IMR-90 (cell line): ENCODE data around the gene NDUFA3. TPM values are rescaled to one million over a fixed set of nuclear protein-coding genes. Genes with fewer than 3 reads are reported as not detected.

Experiments
- ATAC-seq: fragments of 200-7000 bp; cut with Tn5 transposase; 2 replicates; pipeline ENCODE4 v1.9.1; 2020; ENCODE audit warnings: low read depth, mild to moderate bottlenecking, moderate library complexity
- BruUV-seq: library from RNA; stranded (reverse); fragments of 400-500 nt; replicated peaks from 2 replicates; lab custom pipeline; 2021; lab: Mats Ljungman, UMichigan
- CTCF ChIA-PET: fragments of 300-600 bp; formaldehyde crosslinking; extraction: SDS; loops from one replicate; lab custom pipeline; 2021; ENCODE audit warnings: antibody characterized with exemption; lab: Yijun Ruan, JAX
- POLR2A ChIA-PET: fragments of 300-600 bp; sonication (Branson Sonifier 250); formaldehyde crosslinking; loops from one replicate; lab custom pipeline; 2022; ENCODE audit warnings: antibody characterized with exemption; ENCODE audit not compliant: unreplicated experiment; lab: Charles Lee
- DNase-seq: peaks from one replicate; pipeline ENCODE4 v3.0.0; 2013
- H2AFZ ChIP-seq: replicated peaks from 2 replicates; pipeline ENCODE3; 2013; ENCODE audit warnings: low read length, mild to moderate bottlenecking; ENCODE audit not compliant: poor library complexity
- H2AK5ac ChIP-seq: 2 replicates; pipeline ENCODE4 v1.6.1; 2013; ENCODE audit warnings: low read depth, low read length, inconsistent platforms
- H2AK9ac ChIP-seq: replicated peaks from 2 replicates; pipeline ENCODE3; 2013; ENCODE audit warnings: mild to moderate bottlenecking, low read depth, low read length, moderate library complexity; ENCODE audit not compliant: poor library complexity
- H2BK120ac ChIP-seq: 2 replicates; pipeline ENCODE4 v1.6.1; 2013; ENCODE audit warnings: low read depth, low read length, inconsistent platforms
- H2BK15ac ChIP-seq: 3 replicates; pipeline ENCODE4 v1.6.1; 2013; ENCODE audit warnings: low read depth, low read length, inconsistent platforms
- H2BK20ac ChIP-seq: 2 replicates; pipeline ENCODE4 v1.6.1; 2013; ENCODE audit warnings: low read depth, mild to moderate bottlenecking, inconsistent platforms, low read length, moderate library complexity
- H2BK5ac ChIP-seq: 2 replicates; pipeline ENCODE4 v1.6.1; 2013; ENCODE audit warnings: mild to moderate bottlenecking, low read depth, low read length, inconsistent platforms; ENCODE audit not compliant: poor library complexity, severe bottlenecking
- H3K14ac ChIP-seq: replicated peaks from 2 replicates; pipeline ENCODE4 v1.6.1; 2013; ENCODE audit warnings: low read depth, low read length, inconsistent platforms
- H3K18ac ChIP-seq: 2 replicates; pipeline ENCODE4 v1.6.1; 2013; ENCODE audit warnings: low read depth, low read length, control low read depth
- H3K23ac ChIP-seq: 2 replicates; pipeline ENCODE4 v1.6.1; 2013; ENCODE audit warnings: low read depth, low read length, inconsistent platforms
- H3K27ac ChIP-seq: 2 replicates; pipeline ENCODE4 v1.5.1; 2013; ENCODE audit warnings: mild to moderate bottlenecking, control low read depth, low read length; ENCODE audit not compliant: insufficient read depth
- H3K27me3 ChIP-seq: 2 replicates; pipeline ENCODE4 v1.6.1; 2013; ENCODE audit warnings: low read length; ENCODE audit not compliant: control insufficient read depth, insufficient read depth
- H3K36me3 ChIP-seq: 2 replicates; pipeline ENCODE4 v1.6.1; 2013; ENCODE audit warnings: low read length, mixed read lengths; ENCODE audit not compliant: control insufficient read depth, insufficient read depth
- H3K4ac ChIP-seq: 2 replicates; pipeline ENCODE4 v1.6.1; 2013; ENCODE audit warnings: low read depth, low read length, inconsistent platforms
- H3K4me1 ChIP-seq: 2 replicates; pipeline ENCODE4 v1.6.1; 2013; ENCODE audit warnings: low read length, mixed read lengths; ENCODE audit not compliant: control insufficient read depth, insufficient read depth
- H3K4me2 ChIP-seq: 2 replicates; pipeline ENCODE4 v1.6.1; 2013; ENCODE audit warnings: low read depth, mild to moderate bottlenecking, control low read depth, low read length, moderate library complexity
- H3K4me3 ChIP-seq: 2 replicates; pipeline ENCODE4 v1.5.1; 2013; ENCODE audit warnings: low read depth, mild to moderate bottlenecking, control low read depth, low read length, moderate library complexity; ENCODE audit not compliant: insufficient read depth
- H3K56ac ChIP-seq: 2 replicates; pipeline ENCODE4 v1.6.1; 2013; ENCODE audit warnings: low read length, inconsistent platforms; ENCODE audit not compliant: insufficient read depth; ENCODE audit errors: extremely low read depth
- H3K79me1 ChIP-seq, 2 experiments: 2 replicates each; pipeline ENCODE4 v1.6.1; 2013; ENCODE audit warnings: low read length in 2 of 2, inconsistent platforms in 1 of 2, low read depth in 1 of 2
- H3K9ac ChIP-seq: 2 replicates; pipeline ENCODE4 v1.6.1; 2013; ENCODE audit warnings: low read depth, low read length, control low read depth
- H3K9me1 ChIP-seq: 2 replicates; pipeline ENCODE4 v1.6.1; 2013; ENCODE audit warnings: low read length, inconsistent platforms; ENCODE audit not compliant: insufficient read depth
- H3K9me3 ChIP-seq: 2 replicates; pipeline ENCODE4 v1.6.1; 2013; ENCODE audit warnings: low read length; ENCODE audit not compliant: control insufficient read depth, insufficient read depth
- H4K20me1 ChIP-seq: 2 replicates; pipeline ENCODE4 v1.6.1; 2013; ENCODE audit warnings: low read length, inconsistent platforms; ENCODE audit not compliant: insufficient read depth
- H4K5ac ChIP-seq: 2 replicates; pipeline ENCODE4 v1.6.1; 2013; ENCODE audit warnings: mild to moderate bottlenecking, low read depth, low read length, control low read depth
- H4K8ac ChIP-seq, 2 experiments: 2 replicates each; pipeline ENCODE4 v1.6.1; 2013; ENCODE audit warnings: low read depth in 2 of 2, low read length in 2 of 2, control low read depth in 1 of 2, inconsistent platforms in 1 of 2
- H4K91ac ChIP-seq: 2 replicates; pipeline ENCODE4 v1.6.1; 2013; ENCODE audit warnings: low read depth, low read length, inconsistent platforms; ENCODE audit not compliant: insufficient read depth
- MAFK ChIP-seq: IDR thresholded peaks from 2 replicates; pipeline ENCODE4 v1.6.1; 2012; ENCODE audit warnings: low read depth, low read length, improper control_type of control experiment
- POLR2A ChIP-seq: IDR thresholded peaks from 2 replicates; pipeline ENCODE4 v1.6.1; 2012; ENCODE audit warnings: mild to moderate bottlenecking, low read depth, low read length
- WGBS, 2 experiments: methylation state at CpG; one replicate each; pipeline versions ENCODE4 v1.1.5 to v1.1.7; 2013; ENCODE audit warnings: missing lambda C conversion rate in 2 of 2; ENCODE audit not compliant: insufficient read length in 1 of 2; ENCODE audit errors: extremely low coverage in 2 of 2; 5-methylcytosine and 5-hydroxymethylcytosine counted together
- dilution Hi-C: fragments of 300-500 bp; cut with HindIII; formaldehyde crosslinking; loops from one replicate; pipeline ENCODE4 v1.14.3; 2018; ENCODE audit warnings: low sequenced_read_pairs; ENCODE audit not compliant: unreplicated experiment
- in situ Hi-C: fragments of 300-500 bp; cut with MboI; formaldehyde crosslinking; loops from 3 replicates; pipeline ENCODE4 v1.14.3; 2019; ENCODE audit warnings: low sequenced_read_pairs, inconsistent platforms, mixed read lengths
- intact Hi-C: fragments of 100-400 bp; cut with micrococcal nuclease; formaldehyde crosslinking; loops from 2 replicates; pipeline ENCODE4 v1.10.0; 2022
- polyA plus RNA-seq, 3 experiments: library from polyadenylated mRNA; depleted of rRNA; stranded (reverse); fragments of >200 nt; gene quantifications; 2 replicates each; pipeline ENCODE4 v1.2.3, GENCODE V29; 2012; ENCODE audit warnings: low replicate concordance in 1 of 3
- total RNA-seq: library from RNA; depleted of rRNA; stranded (reverse); fragments of >200 nt; gene quantifications from 2 replicates; pipeline ENCODE4 v1.2.3, GENCODE V29; 2012

Gene NDUFA3
- total and polyA plus RNA-seq, 2 of the 4 experiments (the other 2 are of a cell fraction): 7.9 to 85.0 TPM

GRCh38 chr19:54108496-54108895, 5.8 kb downstream of the NDUFA3 start:
- Histone ChIP-seq H3K9me3 (no peaks in the 10 kb centered on the region), H4K8ac (no peak overlapping the region), H2BK5ac (no peak overlapping the region), H3K14ac (no peak overlapping the region), H3K79me1 (peaks cover 2 to 36% of the 10 kb centered on the region in 2 experiments; a peak in 3 of 4 replicates), H2AK5ac (no peak overlapping the region), H2AK9ac (no peak overlapping the region), H2BK120ac (no peak overlapping the region), H3K9ac (no peak overlapping the region), H4K20me1 (peaks cover 4% of the 10 kb centered on the region; the same call in 1 of the 2 replicates), H3K23ac (no peak overlapping the region), H3K27ac (no peak overlapping the region), H3K18ac (no peak overlapping the region), H3K36me3 (peaks cover 50% of the 10 kb centered on the region), H3K4me3 (no peak overlapping the region), H3K4me1 (no peaks in the 10 kb centered on the region), H2BK20ac (no peak overlapping the region), H3K4ac (no peak overlapping the region), H3K27me3 (no peaks in the 10 kb centered on the region), H2AFZ (no peak overlapping the region), H2BK15ac (no peak overlapping the region), H4K5ac (no peak overlapping the region), H3K4me2 (no peak overlapping the region), H3K56ac (no peak overlapping the region), H3K9me1 (no peaks in the 10 kb centered on the region), H4K91ac (no peak overlapping the region)
- WGBS, 2 experiments: 100% methylated on average over 2 of the region's 7 CpGs; no CpG with 5 or more reads in 1 of the 2 experiments
- TF ChIP-seq MAFK (peak; percentile 26; the same call in 1 of the 2 replicates), POLR2A (no peak)
- in situ Hi-C loops: loop anchor here (25.0 kb wide), 1 partner anchor 354 kb away; the partner anchor contains the start of genes CDC42EP5 and LENG9
- intact Hi-C loops: loop anchor here (10.0 kb wide), 1 partner anchor 244 kb away; the partner anchor contains the start of gene MYADM
- dilution Hi-C loops: no loop called here
- DNase-seq: no peak
- ChIA-PET CTCF (no interaction called here), POLR2A (no interaction called here)
- BruUV-seq: no TSS peak
- no peak for ATAC-seq
